8988T (cell line): ENCODE data around the gene USP35.
A peak's percentile ranks its signal among the peaks of the same experiment; 100 is the strongest.

ENCODE experiments used
- DNase-seq: peaks from one replicate; pipeline ENCODE4 v3.0.0; 2011

USP35 gene, protein sequence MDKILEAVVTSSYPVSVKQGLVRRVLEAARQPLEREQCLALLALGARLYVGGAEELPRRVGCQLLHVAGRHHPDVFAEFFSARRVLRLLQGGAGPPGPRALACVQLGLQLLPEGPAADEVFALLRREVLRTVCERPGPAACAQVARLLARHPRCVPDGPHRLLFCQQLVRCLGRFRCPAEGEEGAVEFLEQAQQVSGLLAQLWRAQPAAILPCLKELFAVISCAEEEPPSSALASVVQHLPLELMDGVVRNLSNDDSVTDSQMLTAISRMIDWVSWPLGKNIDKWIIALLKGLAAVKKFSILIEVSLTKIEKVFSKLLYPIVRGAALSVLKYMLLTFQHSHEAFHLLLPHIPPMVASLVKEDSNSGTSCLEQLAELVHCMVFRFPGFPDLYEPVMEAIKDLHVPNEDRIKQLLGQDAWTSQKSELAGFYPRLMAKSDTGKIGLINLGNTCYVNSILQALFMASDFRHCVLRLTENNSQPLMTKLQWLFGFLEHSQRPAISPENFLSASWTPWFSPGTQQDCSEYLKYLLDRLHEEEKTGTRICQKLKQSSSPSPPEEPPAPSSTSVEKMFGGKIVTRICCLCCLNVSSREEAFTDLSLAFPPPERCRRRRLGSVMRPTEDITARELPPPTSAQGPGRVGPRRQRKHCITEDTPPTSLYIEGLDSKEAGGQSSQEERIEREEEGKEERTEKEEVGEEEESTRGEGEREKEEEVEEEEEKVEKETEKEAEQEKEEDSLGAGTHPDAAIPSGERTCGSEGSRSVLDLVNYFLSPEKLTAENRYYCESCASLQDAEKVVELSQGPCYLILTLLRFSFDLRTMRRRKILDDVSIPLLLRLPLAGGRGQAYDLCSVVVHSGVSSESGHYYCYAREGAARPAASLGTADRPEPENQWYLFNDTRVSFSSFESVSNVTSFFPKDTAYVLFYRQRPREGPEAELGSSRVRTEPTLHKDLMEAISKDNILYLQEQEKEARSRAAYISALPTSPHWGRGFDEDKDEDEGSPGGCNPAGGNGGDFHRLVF

DNA sequence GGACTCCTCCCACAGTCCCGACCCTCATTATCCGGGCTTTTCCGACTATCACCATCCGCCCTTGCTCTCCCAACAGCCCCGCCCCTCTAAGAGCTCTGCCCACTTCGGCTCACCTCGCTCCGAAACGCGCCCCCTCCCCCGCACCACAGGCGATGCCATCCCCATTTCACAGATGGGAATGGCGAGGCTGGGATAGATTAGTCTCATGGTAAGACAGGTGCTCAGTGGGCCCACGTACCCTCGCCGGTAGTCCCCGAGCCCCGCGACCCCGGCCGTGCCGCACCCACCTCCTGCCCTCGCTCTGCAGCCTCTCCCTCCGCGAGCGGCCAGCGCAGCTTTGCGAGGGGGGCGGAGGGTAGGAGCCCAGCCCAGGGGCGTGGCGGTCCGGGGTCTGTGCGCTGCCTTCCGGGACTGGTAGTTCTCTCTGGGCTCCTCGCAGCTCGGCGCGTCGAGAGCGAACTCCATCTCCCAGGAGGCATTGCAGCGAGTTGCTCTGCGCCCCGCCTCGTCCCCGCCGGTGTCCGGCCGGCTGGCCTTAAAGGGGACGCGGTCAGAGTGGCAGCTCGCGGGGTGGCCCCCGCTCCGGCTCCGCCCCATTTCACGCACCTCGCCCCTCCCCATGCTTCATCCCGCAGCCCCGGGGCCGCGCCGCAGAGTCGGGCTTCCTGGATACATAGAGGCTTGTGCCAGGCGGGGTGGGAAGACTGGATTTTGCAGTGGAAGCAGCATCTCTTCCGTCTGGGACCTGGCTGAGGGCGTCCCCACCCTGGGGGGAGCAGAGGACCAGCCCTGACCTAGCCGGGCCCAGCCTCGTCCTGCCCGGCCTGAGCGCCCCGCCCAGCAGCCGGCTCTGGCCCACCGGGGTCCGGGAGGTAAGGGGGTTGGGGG is at the start of gene USP35, which contains the start of gene KCTD21:
USP35 (plus strand) TSS at position 634 of the 888 bp plus-strand sequence. CDS start 7,327 bp downstream, outside the sequence.
KCTD21 (minus strand) TSS at position 341 of the 888 bp plus-strand sequence. CDS start 14,072 bp downstream, outside the sequence.
- DNase-seq, result peak; percentile 98

DNA sequence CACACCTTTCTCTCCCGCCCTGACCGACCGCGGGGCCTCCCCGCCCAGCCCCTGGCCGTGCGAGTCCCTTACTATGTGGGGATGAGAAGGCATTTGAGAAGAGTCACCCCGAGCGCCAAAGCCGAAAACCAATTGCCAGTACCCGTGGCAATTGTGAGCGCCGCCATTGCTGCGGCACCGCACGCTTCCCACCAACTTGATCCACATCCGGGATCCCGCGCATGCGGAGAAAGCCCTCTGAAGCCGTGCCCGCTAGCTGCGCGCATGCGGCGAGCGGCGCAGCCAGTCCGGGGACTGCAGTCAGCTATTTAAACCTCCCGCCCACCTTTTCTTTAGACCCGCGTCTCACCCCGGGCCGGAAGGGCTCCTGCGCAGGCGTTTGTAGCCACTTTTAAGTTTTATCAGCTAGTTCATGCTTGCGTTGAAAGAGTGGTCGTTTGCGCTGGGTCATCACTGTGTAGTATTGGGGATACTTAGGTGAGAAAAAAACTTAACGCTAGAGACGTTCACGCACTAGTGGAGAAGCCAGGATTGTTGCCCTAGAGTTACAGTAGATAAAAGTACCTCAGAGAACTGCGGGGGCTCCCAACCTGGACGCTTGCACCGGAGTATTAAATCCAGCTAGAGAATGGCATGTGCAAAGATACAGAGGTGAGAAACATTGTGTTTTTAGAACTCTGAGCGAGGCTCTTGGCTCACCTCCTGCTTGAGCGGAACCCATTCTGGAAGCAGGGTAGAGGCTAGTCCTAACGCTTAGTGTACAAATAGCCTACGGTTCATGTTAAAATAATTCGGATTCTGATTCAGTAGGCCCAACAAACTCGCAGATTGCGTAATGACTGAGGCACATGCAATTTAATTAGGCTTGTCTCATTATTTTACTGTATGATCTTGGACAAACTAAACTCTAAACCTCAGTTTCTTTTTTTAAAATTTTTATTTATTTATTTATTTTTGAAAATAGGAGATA is 49.0 kb upstream of the USP35 start, which contains the start of gene ALG8:
ALG8 (minus strand) TSS at position 205 of the 970 bp plus-strand sequence; CDS start at position 167, 38 bp downstream.
- DNase-seq, result peak; percentile 96

DNA sequence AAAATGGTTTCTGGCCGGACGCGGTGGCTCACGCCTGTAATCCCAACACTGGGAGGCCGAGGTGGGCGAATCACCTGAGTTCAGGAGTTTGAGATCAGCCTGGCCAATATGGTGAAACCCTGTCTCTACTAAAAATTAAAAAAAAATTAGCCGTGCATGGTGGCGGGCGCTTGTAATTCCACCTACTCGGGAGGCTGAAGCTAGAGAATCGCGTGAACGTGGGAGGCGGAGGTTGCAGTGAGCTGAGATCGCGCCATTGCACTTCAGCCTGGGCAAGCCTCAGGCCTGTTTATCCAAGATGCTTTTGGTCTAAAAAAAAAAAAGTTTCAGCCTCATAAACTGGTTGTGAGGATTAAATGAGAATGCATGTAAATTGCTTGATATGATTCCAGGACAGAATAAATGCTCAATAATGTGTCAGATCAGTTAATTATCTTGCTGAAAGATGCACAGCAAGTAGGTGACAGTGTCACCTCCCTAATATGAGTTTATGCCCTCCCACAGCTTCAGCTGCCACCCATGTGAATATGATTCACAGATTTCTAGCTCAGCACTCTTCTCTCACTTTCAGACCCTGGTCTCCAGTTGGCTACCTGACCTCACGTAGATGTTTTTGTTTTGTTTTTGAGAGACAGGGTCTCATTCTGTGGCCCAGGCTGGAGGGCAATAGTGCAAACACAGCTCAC is 48.2 kb upstream of the USP35 start:
- DNase-seq, result no peak

DNA sequence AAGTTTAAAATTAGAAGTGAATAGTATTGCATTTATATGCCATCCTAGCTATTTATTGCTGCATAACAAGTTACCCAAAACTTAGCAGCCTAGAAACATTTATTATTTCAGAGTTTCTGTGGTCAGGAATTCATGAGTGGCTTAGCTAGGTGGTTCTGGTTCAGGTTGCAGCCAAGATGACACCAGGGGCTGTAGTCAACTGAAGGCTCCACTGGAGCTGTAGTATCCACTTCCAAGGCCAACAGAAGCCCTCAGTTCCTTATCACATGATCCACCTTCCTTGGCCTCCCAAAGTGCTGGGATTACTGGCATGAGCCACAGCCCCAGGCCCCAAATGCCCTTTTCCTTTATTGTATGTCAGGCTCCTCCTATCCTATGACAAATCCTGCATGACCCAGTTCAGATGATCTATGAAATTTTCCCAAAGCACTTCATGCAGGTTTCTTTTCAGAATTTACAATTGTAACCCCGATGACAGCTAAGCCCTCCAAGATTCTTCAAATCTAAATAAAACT is 43.2 kb upstream of the USP35 start:
- DNase-seq, result no peak

DNA sequence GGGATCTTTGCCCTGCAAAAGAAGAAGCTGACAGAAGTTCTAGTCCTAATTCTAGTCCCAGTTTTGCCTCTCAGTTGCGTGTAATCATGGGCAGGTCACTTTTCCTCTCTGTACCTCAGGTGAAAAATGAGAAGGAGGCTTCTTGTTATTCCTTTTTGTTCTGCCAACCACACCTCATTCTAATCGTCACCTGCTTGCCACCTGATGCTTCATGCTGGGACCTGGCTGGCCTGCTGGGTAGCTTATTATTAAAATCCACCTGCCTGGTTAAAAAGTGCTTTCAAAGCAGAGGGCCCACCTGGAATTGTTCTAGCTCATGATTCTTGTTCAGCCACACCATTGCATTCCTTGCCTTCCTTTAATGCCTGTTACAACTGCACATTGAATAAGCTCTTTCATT is 40.9 kb upstream of the USP35 start:
- DNase-seq, result no peak

DNA sequence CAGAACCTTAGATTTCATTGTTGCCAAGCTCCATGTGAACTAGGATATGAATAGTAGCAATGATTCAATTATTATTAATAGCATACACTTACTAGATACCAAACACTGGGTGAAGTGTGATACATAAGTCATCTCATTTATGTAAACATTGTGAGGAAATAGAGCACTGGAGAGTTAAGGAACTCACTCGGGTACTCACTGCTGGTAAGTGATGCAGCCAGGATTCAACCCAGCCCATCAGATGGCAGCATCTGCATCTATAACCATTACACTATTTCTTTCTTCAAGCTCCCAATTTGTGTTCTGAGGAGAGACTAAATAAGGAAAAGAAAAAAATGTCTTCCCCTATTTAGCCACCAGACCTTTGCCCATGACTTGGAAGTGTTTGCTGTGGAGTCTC is 39.1 kb upstream of the USP35 start:
- no peak for DNase-seq

DNA sequence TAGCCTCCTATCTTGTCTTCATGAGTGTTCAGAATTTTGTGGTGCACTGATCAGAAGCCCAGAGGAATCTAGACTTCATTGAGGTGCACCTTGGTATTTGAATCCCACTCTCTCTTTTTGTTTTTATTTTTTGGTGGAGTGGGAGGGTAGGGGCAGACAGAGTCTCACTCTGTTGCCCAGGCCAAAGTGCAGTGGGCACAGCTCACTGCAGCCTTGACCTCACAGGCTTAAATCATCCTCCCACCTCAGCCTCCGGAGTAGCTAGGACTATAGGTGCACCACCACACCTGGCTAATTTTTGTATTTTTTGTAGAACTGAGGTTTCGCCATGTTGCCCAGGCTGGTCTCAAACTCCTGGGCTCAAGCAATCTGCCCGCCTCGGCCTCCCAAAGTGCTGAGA is 38.4 kb upstream of the USP35 start:
- DNase-seq, result no peak

DNA sequence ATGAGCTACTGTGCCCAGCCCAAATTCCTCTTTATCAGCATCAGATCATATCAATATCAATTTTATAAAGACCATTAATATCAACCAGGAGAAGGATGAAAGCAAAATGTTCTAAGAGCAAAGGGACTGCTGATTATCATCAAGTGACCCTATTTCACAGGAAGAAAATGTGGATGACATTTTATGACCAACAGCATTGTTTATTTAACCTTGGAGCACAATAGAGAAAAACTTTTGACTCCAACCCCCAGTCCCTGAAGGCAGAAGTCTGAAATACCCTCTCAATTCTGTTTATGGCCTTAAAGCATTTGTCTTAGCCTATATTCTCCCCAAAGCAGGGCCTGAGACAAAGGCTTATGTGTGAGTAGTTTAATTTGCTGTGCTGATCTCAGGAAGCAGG is 38.0 kb upstream of the USP35 start:
- DNase-seq, result no peak

DNA sequence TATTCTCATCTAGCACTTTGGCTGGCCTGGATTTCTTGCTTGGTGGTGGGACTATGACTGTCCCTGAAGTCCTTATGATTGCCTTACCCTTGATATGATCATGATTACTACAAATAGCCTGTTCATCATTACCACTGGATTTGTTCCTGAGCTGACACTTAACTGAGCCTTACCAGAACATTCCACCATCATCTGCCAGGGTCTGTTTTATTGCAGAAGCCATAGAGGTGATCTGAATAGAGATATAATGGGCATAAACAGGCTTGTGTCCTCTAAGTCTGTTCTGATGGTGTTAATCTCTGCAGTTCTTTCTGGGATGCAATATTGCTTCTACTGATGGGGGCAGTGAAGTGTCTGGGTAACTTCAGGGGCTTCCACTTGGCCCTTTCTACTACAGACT is 36.9 kb upstream of the USP35 start:
- no peak for DNase-seq

DNA sequence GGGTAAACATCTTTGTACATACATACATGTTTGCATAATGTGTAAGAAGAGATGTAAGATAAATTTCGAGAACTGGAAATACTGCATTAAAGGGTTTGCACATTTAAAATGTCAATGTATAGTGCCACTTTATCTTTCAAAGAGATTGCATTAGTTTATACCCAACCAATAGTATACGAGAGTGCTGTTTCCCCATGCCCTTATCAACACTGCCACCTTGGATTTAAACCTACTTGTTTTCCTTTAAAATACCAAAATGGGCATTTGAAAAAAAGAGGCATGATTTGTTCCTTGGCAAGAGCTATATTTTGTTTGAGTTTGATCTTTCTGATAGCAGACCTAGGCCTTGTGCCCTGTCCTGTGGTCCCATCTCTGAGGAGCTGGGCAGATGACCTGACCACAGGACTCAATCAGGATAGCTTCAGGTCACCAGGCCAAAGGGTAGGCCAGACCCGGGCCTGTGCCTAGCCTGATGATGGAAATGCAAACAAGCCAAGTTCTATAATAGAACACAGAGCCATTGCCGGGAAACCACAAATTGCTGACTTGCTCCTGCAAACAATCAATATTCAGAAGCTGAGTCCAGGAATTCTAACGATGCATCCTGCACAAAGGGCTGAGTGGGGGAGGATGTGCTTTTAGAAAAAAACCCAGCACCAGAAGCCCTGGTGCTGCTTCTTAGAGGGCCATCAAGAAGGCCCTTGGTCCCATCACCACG is 32.4 kb upstream of the USP35 start:
- no peak for DNase-seq

DNA sequence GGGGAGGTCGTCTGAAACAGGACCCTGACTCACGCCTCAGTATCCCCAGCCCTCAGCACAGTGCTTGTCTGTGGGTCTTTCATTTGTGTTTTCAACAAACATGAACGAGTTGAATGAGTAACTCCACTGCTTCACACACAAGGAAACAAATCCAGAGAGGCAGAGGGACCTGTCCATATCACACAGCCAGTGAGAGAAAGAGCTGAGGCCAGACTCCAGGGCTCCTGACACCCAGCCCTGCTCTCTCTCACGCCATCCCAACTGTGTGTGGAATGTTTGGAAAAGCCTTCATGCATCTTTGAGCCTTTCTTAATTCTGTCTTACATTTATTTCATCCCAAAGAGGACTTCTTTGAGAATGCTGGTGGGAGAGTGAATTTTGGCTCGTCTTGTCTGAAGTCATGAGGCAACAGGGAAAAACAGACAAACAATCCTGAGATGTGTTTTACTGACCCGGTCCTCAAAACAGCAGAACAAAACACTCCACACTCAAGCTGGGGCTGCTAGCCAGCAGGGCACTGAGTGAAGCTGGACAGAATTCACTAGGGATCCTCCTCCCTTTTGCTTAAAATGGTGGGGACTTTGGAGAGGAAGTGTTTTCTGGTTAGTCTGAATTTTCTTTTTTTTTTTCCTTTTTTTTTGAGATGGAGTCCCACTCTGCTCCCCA is 29.6 kb upstream of the USP35 start:
- no peak for DNase-seq

DNA sequence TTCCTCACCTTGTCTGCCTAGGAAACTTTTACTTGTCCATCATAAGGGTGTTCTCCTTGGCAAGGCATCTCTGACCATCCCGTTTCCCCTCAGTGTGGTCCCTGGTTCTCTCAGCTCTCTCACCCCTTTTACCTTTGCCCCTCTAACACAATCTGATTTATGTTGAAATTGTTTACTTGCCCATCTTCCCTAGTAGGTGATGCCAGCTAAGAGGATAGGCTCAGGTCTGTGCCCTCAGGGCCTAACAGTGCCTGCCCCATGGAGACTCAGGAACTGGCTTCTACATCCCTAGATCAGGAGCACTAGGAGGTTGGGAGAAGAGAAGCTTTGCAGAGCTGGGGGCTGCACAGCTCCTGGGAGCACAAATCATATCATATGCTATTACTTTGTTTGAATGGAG is 28.2 kb upstream of the USP35 start:
- no peak for DNase-seq

DNA sequence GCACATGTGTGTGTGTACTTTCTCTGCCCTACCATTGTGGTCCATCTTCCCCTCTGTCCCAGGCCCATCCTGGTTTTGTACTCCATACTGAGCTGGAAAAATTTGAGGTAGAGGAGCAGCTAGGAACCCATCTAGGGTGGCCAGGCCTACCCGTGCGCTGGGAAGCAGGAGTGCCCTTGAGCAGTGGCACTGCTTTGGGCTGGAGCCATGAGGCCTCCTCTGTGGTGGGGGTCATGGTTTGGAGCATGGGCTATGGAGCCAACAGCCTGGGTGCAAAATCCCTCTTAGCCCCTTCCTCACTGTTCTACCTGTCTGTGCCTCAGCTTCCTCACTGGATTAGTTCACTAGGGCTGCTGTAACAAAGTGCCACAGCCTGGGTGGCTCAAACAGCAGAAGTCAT is 27.4 kb upstream of the USP35 start:
- no peak for DNase-seq

DNA sequence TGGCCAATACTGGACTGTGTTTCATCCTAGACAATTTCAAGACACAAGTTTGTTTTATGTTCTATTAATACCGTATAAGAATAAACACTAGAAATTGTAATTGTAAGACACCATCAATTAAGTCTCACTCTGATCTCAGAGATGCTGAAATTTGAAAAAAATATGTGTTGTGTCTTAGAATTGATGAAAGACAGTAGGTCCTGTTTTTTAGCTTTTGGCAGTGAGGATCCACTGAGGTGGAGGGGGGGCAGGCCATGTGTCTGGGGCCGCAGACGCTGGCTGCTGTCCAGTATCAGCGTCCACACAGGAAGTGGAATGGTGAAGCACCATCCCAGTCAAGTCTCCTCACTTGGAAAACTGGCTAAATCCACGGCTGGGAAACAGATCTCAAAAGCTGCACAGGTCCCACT is 26.8 kb upstream of the USP35 start:
- DNase-seq, result no peak

DNA sequence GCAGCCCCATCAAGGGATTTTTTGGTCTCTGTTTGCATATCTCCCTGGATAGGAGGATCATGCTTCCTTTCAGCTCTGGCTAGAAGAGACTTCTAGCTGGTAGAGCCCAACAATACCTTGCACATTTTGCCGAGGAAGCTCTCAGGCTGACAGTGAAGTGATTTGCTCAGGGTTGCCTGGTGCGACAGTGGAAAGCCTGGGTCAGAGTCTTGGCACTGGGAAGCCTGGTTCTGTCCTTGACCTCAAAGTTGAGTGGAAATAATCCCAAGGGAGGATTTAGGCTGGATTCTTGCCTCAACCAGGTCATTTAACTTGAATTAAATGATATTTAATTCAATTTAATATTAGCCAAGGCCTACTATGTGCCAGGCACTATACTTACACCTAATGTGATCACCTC is 24.9 kb upstream of the USP35 start:
- DNase-seq, result no peak

DNA sequence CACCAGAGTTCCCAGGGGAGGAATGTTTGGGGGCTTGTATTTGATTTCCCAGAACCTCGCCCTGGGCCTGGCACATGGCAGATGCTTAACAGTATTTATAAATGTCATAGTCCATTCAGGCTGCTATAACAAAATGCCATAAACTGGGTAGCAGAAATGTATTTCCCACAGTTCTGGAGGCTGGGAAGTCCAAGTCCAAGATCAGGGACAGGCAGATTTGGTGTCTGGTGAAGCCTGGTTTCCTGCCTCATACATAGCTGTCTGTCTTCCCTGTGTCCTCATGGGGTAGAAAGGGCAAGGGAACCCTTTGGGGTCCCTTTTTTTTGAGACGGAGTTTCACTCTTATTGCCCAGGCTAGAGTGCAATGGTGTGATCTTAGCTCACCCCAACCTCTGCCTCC is 24.2 kb upstream of the USP35 start:
- no peak for DNase-seq

DNA sequence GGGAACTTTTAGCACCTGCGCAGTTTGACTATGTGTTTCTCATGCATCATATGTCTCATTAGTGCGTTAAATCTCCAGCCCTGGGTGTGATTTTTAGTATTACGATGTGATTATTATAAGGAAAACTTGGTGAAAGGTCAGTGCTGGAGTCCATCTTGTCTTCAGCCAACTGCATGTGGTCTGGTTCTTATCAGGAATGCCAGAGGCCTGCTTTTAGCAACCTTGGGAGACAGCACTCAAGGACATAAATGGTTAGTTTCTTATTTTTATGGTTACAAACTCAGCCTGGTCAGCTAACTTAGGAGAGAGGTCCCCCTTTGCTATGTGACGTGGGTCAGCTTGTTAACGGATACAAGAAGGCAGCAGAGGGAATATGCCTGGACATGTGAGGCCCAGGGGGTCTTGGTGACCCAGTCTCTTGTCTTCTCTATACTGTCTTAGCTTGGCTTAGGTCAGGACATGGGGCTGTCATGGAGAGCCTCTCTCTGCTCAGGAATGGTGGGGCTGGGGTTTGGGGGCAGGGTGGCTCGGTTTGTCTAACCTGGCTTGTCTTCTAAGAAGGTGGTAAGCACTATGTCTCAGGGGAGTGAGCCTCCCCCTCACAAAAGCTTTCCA is 21.8 kb upstream of the USP35 start:
- no peak for DNase-seq
